Measurements from ENCODE around the gene STK35.
A peak's percentile ranks its signal among the peaks of the same experiment; 100 is the strongest.

Gene STK35

GRCh38 chr20:2093159-2093781, 8.4 kb upstream of the STK35 start:
- CTCF ChIA-PET, result interaction anchor here (0.9 to 2.3 kb wide), 10 partner anchors 11 to 313 kb away, joined by 3 to 12 read pairs (median 4); no protein-coding TSS in a partner anchor
- H3K9me3 Mint-ChIP-seq, result no peaks in the 10 kb centered on the region
- H3K27me3 Mint-ChIP-seq, result peaks cover 35% of the 10 kb centered on the region
- H3K36me3 Mint-ChIP-seq, result no peaks in the 10 kb centered on the region
- no peak overlapping the region for H3K27ac Mint-ChIP-seq
- peak; percentile 56 for DNase-seq
- no peaks in the 10 kb centered on the region for H3K4me1 Mint-ChIP-seq
- no peak overlapping the region for H3K4me3 Mint-ChIP-seq

DNA sequence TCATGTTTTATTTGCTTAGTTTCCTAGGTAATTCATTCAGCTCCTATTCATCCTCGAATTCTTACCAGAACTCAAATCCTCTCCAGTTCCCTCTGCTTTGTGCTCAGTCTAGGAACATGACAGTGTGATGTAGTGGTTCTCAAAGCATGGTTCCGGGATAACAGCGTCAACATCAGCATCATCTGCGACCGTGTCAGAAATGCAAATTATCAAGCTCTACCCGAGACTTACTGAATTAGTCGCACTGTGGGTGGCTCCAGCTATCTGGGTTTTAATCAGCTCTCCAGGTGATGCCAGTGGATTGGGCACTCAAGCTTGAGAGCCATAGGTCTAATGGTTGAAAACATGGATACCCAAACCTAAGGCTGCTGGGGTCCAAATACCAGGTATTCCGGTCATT, 7.7 kb upstream of the STK35 start:
- H3K27ac Mint-ChIP-seq, result no peak overlapping the region
- no peak for DNase-seq
- H3K4me1 Mint-ChIP-seq, result no peaks in the 10 kb centered on the region
- H3K27me3 Mint-ChIP-seq, result peaks cover 33% of the 10 kb centered on the region
- CTCF ChIA-PET, result interaction anchor here (0.9 to 2.3 kb wide), 10 partner anchors 10 to 313 kb away, joined by 3 to 12 read pairs (median 4); no protein-coding TSS in a partner anchor
- H3K4me3 Mint-ChIP-seq, result no peak overlapping the region
- H3K36me3 Mint-ChIP-seq, result no peaks in the 10 kb centered on the region
- no peaks in the 10 kb centered on the region for H3K9me3 Mint-ChIP-seq

DNA sequence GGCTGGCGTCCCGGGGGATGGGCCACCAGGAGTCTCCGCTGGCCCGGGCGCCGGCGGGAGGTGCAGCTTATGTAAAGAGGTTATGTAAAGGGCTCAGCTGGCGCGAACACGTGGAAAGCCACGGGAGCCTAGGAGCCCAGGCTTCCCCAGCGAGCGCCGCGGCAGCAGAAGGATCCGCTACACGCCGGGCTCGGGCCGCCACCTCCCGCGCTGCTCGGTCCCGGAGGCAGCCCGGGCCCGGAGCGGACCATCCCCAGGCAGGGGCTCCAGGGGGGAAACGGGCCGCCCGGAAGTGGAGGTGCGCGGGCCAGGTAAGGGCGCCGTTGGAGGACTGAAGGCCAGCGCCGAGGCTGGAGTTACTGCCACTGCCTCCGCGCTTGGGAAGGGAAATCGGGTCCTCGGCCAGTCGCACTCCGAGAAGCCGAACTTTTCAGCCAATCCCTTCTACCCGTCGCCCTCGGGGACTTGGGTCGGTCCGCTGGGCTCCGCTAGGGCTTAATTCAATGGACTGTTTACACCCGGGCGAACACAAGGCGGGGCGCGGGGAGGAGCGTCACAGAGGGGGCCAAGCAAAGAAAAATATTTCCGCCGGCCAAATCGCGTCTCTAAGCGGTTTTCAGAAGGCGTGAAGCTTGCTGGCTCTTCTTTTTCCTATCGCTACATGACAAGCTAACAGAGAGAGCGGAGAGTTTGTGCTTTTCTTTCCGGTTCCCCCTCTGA, 398 bp downstream of the STK35 start:
- DNase-seq, result peak; percentile 93
- CTCF ChIA-PET, result interaction anchor here (1.1 to 1.4 kb wide), 2 partner anchors 18 to 300 kb away, joined by 3 to 4 read pairs; no protein-coding TSS in a partner anchor
- H3K27ac Mint-ChIP-seq, result peak overlapping the region; percentile 99
- peaks cover 24% of the 10 kb centered on the region for H3K36me3 Mint-ChIP-seq
- no peaks in the 10 kb centered on the region for H3K9me3 Mint-ChIP-seq
- H3K4me1 Mint-ChIP-seq, result peaks cover 45% of the 10 kb centered on the region
- H3K4me3 Mint-ChIP-seq, result peak overlapping the region; percentile 95
- H3K27me3 Mint-ChIP-seq, result peaks cover 4% of the 10 kb centered on the region

DNA sequence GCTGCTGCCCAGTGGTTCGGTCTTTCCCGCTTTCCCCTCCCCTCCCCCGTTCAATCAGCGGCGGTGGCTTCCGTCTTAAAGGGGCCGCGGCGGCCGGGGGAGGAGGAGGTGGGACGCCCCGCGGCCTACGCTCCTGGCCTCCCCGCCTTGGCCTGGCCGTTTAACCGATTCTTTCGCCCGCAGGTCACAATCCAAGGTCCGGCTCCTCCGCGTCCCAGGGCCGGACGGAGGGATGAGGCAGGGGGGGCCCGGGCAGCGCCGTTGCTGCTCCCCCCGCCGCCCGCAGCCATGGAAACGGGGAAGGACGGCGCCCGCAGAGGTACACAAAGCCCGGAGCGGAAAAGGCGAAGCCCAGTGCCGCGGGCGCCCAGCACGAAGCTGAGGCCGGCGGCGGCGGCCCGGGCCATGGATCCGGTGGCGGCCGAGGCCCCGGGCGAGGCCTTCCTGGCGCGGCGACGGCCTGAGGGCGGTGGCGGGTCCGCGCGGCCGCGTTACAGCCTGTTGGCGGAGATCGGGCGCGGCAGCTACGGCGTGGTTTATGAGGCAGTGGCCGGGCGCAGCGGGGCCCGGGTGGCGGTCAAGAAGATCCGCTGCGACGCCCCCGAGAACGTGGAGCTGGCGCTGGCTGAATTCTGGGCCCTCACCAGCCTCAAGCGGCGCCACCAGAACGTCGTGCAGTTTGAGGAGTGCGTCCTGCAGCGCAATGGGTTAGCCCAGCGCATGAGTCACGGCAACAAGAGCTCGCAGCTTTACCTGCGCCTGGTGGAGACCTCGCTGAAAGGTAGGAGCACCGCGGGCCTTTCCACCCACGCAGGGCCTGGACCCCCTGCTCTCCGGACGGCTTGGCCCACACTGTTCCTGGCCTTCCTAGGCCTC, 1.2 kb downstream of the STK35 start:
- CTCF ChIA-PET, result interaction anchor here (1.0 to 1.7 kb wide), 4 partner anchors 9 to 58 kb away, joined by 3 to 8 read pairs (median 4); no protein-coding TSS in a partner anchor
- H3K27me3 Mint-ChIP-seq, result peaks cover 4% of the 10 kb centered on the region
- peaks cover 48% of the 10 kb centered on the region for H3K4me1 Mint-ChIP-seq

DNA sequence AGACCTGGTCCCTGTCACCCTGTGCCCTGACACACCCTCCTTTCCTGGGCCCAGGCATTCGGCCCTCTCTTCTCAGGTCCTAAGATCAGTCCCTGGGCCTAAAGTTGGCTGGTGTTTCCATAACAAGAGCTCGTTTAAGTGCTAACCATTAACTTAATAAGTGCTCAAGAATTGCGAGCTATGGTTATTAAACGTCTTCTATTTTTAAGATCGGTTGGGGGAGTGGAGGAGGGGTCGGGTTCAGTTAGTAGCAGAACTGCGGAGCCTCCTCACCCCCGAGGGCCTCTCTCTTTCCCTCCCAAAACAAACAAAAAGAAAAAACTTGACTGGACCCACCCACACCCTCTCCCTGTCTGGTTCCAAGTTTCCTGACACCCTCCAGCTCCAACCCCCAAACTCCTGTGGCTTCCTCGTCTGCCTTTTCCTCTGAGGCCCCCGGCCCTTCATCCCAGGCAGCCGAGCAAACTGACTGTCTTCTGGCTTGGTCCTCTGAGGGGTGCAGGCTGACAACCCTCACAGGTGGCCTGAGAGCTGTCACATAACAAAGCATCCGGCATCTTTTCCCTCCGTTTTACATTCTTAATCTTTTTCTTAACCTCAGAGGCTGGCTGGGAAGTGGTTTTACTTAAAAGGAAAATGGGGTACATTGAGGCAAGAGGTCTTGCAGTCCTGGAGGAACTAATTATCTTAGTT, 2.0 kb downstream of the STK35 start:
- Mint-ChIP-seq H3K27me3 (peaks cover 4% of the 10 kb centered on the region), H3K9me3 (no peaks in the 10 kb centered on the region), H3K36me3 (peaks cover 28% of the 10 kb centered on the region), H3K4me3 (peak overlapping the region; percentile 95), H3K4me1 (peaks cover 50% of the 10 kb centered on the region), H3K27ac (peak overlapping the region; percentile 91)
- DNase-seq, result no peak
- CTCF ChIA-PET, result interaction anchor here (1.0 to 1.7 kb wide), 3 partner anchors 10 to 58 kb away, joined by 3 to 8 read pairs (median 6); no protein-coding TSS in a partner anchor

More for the DNA sequence above, 1.2 kb downstream of the STK35 start:
- peaks cover 28% of the 10 kb centered on the region for H3K36me3 Mint-ChIP-seq
- H3K4me3 Mint-ChIP-seq, result peak overlapping the region; percentile 95
- no peaks in the 10 kb centered on the region for H3K9me3 Mint-ChIP-seq
- DNase-seq, result peak; percentile 86
- peak overlapping the region; percentile 99 for H3K27ac Mint-ChIP-seq

DNA sequence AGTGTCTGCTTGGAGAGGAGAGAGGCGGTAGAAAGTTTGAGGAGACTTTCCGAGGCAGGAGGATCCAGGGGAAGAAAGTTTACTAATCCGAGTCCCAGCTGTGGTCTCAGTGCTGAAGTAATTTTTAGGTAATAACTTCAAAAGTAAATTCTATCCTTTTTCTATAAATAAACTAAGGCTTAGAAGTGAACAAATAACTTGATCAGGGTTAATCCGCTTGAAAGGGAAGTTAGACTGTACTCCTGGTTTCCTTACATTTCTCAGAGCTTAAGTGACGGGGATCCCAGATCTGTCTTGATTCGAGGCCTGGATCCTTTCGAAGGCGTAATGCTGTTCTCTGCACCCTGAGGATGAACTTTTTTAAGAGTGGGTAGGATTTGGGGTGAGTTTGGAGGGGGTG, 2.6 kb downstream of the STK35 start:
- Mint-ChIP-seq H3K36me3 (peaks cover 28% of the 10 kb centered on the region), H3K4me1 (peaks cover 56% of the 10 kb centered on the region), H3K27me3 (peaks cover 4% of the 10 kb centered on the region), H3K27ac (no peak overlapping the region), H3K4me3 (peak overlapping the region; percentile 95), H3K9me3 (no peaks in the 10 kb centered on the region)
- CTCF ChIA-PET, result interaction anchor here (1.3 to 1.7 kb wide), 2 partner anchors 9 to 10 kb away, joined by 6 to 8 read pairs; no protein-coding TSS in a partner anchor
- DNase-seq, result no peak

- Mint-ChIP-seq H3K4me3 (no peak overlapping the region), H3K9me3 (no peaks in the 10 kb centered on the region), H3K36me3 (peaks cover 32% of the 10 kb centered on the region), H3K27me3 (no peaks in the 10 kb centered on the region), H3K4me1 (peaks cover 63% of the 10 kb centered on the region), H3K27ac (no peak overlapping the region)
- CTCF ChIA-PET, result interaction anchor here (0.7 kb wide), 2 partner anchors 16 to 100 kb away, joined by 3 read pairs; no protein-coding TSS in a partner anchor
- DNase-seq, result no peak
Measured at GRCh38 chr20:2108498-2108897, 6.9 kb downstream of the STK35 start.

DNA sequence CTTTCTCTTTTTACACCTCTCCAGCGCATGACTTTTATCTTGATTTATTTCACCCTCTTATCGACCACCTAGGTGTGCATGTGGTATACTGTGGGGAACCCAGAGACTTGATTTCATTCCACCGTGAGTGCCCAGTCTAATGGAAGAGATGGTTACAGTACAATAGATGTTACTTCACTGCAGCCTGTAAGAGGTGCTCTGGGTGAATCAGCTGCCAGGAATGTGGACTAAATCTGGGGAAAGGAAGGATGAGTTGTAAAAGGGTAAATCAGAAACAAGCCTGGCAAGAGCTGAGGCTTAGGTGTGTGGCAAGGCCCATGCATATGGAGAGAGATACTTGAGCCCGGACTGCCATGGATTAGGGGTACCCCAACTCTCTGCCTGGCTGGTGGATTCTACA, 7.4 kb downstream of the STK35 start:
- H3K27me3 Mint-ChIP-seq, result no peaks in the 10 kb centered on the region
- H3K4me1 Mint-ChIP-seq, result peaks cover 64% of the 10 kb centered on the region
- no peaks in the 10 kb centered on the region for H3K9me3 Mint-ChIP-seq
- H3K36me3 Mint-ChIP-seq, result peaks cover 31% of the 10 kb centered on the region
- CTCF ChIA-PET, result interaction anchor here (0.7 kb wide), 1 partner anchor 101 kb away, joined by 3 read pairs; no protein-coding TSS in a partner anchor
- no peak overlapping the region for H3K4me3 Mint-ChIP-seq
- DNase-seq, result no peak
- no peak overlapping the region for H3K27ac Mint-ChIP-seq

GRCh38 chr20:2109425-2110210, 8.0 kb downstream of the STK35 start:
- peaks cover 63% of the 10 kb centered on the region for H3K4me1 Mint-ChIP-seq
- CTCF ChIA-PET, result no interaction called here
- peaks cover 33% of the 10 kb centered on the region for H3K36me3 Mint-ChIP-seq
- no peak for DNase-seq
- H3K27ac Mint-ChIP-seq, result peak overlapping the region; percentile 22
- no peaks in the 10 kb centered on the region for H3K27me3 Mint-ChIP-seq
- H3K9me3 Mint-ChIP-seq, result no peaks in the 10 kb centered on the region
- no peak overlapping the region for H3K4me3 Mint-ChIP-seq

- Mint-ChIP-seq H3K36me3 (peaks cover 28% of the 10 kb centered on the region), H3K27ac (no peak overlapping the region), H3K4me3 (no peak overlapping the region), H3K9me3 (no peaks in the 10 kb centered on the region), H3K4me1 (peaks cover 47% of the 10 kb centered on the region), H3K27me3 (no peaks in the 10 kb centered on the region)
- DNase-seq, result no peak
- CTCF ChIA-PET, result interaction anchor here (2.0 kb wide), 1 partner anchor 9 kb away, joined by 6 read pairs; no protein-coding TSS in a partner anchor
Measured at GRCh38 chr20:2112910-2113309, 11.3 kb downstream of the STK35 start.

GRCh38 chr20:2114127-2114959, 12.7 kb downstream of the STK35 start:
- no peak for DNase-seq
- Mint-ChIP-seq H3K4me1 (peaks cover 41% of the 10 kb centered on the region), H3K27ac (no peak overlapping the region), H3K27me3 (no peaks in the 10 kb centered on the region), H3K36me3 (peaks cover 37% of the 10 kb centered on the region), H3K9me3 (no peaks in the 10 kb centered on the region), H3K4me3 (no peak overlapping the region)
- CTCF ChIA-PET, result interaction anchor here (2.0 kb wide), 1 partner anchor 11 kb away, joined by 6 read pairs; no protein-coding TSS in a partner anchor

GRCh38 chr20:2114990-2115681, 13.5 kb downstream of the STK35 start:
- H3K4me3 Mint-ChIP-seq, result no peak overlapping the region
- no peak for DNase-seq
- H3K36me3 Mint-ChIP-seq, result peaks cover 39% of the 10 kb centered on the region
- H3K27me3 Mint-ChIP-seq, result no peaks in the 10 kb centered on the region
- CTCF ChIA-PET, result no interaction called here
- H3K9me3 Mint-ChIP-seq, result no peaks in the 10 kb centered on the region
- no peak overlapping the region for H3K27ac Mint-ChIP-seq
- peaks cover 34% of the 10 kb centered on the region for H3K4me1 Mint-ChIP-seq
